ENCODE measurements around the gene EMX2.

Gene EMX2

GRCh38 chr10:117543225-117544003 lies 868 bp downstream of the EMX2 start:
- in situ Hi-C loops (cut with HindIII; ENCODE audit: low sequenced_read_pairs) = no loop called here

- in situ Hi-C loops (cut with HindIII; ENCODE audit: low sequenced_read_pairs) = no loop called here
Observed at GRCh38 chr10:117544004-117544701, 1.6 kb downstream of the EMX2 start.

- in situ Hi-C loops (cut with HindIII; ENCODE audit: low sequenced_read_pairs) = no loop called here
Observed at GRCh38 chr10:117544711-117545140, 2.2 kb downstream of the EMX2 start.

GRCh38 chr10:117545141-117546019 lies 2.8 kb downstream of the EMX2 start:
- in situ Hi-C loops (cut with HindIII; ENCODE audit: low sequenced_read_pairs) = no loop called here

GRCh38 chr10:117546020-117546580 lies 3.6 kb downstream of the EMX2 start:
- in situ Hi-C loops (cut with HindIII; ENCODE audit: low sequenced_read_pairs) = no loop called here

- in situ Hi-C loops (cut with HindIII; ENCODE audit: low sequenced_read_pairs) = no loop called here
Observed at GRCh38 chr10:117546581-117547015, 4.1 kb downstream of the EMX2 start.

- in situ Hi-C loops (cut with HindIII; ENCODE audit: low sequenced_read_pairs) = no loop called here
Observed at GRCh38 chr10:117547016-117547715, 4.6 kb downstream of the EMX2 start.

DNA sequence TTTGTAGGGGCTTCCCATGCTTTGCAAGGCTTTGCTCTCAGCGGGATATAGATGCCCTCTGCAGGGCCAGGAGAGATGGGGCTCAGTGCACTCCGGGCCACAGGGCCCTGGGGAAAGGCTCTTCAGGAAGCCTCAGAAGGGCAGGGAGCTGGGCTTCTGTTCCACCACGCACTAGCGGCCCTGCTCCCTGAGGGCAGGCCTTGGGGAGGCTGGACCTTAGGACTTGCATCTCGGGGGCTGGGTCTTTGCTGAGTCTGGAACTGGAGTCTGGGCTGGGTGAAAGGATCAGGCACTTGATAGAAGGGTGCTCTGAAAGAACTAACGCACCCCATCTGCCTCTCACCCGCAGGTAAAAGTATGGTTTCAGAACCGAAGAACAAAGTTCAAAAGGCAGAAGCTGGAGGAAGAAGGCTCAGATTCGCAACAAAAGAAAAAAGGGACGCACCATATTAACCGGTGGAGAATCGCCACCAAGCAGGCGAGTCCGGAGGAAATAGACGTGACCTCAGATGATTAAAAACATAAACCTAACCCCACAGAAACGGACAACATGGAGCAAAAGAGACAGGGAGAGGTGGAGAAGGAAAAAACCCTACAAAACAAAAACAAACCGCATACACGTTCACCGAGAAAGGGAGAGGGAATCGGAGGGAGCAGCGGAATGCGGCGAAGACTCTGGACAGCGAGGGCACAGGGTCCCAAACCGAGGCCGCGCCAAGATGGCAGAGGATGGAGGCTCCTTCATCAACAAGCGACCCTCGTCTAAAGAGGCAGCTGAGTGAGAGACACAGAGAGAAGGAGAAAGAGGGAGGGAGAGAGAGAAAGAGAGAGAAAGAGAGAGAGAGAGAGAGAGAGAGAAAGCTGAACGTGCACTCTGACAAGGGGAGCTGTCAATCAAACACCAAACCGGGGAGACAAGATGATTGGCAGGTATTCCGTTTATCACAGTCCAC lies 5.4 kb downstream of the EMX2 start:
- in situ Hi-C loops (cut with HindIII; ENCODE audit: low sequenced_read_pairs) = no loop called here

DNA sequence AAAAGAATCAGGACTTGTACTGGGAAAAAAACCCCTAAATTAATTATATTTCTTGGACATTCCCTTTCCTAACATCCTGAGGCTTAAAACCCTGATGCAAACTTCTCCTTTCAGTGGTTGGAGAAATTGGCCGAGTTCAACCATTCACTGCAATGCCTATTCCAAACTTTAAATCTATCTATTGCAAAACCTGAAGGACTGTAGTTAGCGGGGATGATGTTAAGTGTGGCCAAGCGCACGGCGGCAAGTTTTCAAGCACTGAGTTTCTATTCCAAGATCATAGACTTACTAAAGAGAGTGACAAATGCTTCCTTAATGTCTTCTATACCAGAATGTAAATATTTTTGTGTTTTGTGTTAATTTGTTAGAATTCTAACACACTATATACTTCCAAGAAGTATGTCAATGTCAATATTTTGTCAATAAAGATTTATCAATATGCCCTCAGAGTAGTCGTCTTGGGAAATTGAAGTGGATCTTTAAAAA lies 6.6 kb downstream of the EMX2 start:
- in situ Hi-C loops (cut with HindIII; ENCODE audit: low sequenced_read_pairs) = no loop called here

DNA sequence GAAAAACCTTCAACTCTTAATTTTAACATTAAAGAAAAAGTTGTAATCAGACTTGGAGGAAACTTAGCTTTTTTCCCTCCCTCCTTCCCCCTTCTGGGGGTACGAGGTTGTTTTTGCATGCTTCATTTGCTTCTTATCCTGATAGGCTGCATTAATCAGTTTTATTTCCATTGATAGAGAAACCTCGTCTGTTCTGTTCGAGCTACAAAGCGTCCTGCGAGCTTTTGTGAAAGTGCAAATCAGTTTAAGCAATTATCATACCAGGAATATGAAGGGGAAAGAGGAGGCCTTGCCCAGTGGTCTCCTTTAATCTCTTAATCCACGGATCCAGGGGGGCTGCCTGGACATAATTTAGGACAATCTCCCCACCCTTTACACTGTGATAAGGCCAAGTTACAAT lies 7.5 kb downstream of the EMX2 start:
- in situ Hi-C loops (cut with HindIII; ENCODE audit: low sequenced_read_pairs) = no loop called here

DNA sequence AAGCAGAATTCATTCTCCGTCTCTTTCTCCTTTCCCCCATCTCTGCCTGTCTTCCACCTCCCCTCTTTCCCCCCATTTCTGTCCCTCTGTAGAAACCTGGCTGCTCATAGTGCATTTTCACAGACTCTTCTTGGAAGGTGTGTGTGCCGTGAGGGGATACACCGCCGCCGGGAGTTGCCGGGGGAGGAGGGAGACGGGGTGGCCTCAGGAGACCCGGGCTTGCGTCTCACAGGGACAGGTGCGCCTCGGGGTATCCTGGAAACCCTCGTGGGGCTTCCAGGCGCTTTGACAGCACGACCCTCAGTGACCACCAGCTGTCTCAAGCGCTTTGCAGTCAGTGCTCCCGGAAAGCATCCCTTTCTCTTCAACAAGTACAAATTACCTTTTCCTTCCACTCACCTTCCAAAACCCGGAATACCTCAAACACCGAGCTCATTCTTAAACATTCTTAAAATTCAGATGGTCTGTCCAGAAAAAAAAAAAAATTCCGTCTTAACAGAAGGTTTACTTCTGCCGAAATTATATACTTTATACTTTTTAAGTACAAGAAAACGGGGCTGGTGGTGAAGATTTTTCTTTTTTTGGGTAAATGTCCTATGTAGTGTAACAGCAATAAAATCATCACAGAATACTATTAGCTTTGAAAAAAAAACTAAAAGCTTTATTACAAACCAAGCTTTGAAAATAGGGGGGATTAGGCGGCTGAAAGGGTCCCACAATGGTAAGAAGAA lies 8.2 kb downstream of the EMX2 start:
- in situ Hi-C loops (cut with HindIII; ENCODE audit: low sequenced_read_pairs) = no loop called here

GRCh38 chr10:117551330-117552155 lies 9.0 kb downstream of the EMX2 start:
- in situ Hi-C loops (cut with HindIII; ENCODE audit: low sequenced_read_pairs) = no loop called here

GRCh38 chr10:117552156-117552631 lies 9.6 kb downstream of the EMX2 start:
- in situ Hi-C loops (cut with HindIII; ENCODE audit: low sequenced_read_pairs) = no loop called here

GRCh38 chr10:117552701-117553141 lies 10.2 kb downstream of the EMX2 start:
- in situ Hi-C loops (cut with HindIII; ENCODE audit: low sequenced_read_pairs) = no loop called here

DNA sequence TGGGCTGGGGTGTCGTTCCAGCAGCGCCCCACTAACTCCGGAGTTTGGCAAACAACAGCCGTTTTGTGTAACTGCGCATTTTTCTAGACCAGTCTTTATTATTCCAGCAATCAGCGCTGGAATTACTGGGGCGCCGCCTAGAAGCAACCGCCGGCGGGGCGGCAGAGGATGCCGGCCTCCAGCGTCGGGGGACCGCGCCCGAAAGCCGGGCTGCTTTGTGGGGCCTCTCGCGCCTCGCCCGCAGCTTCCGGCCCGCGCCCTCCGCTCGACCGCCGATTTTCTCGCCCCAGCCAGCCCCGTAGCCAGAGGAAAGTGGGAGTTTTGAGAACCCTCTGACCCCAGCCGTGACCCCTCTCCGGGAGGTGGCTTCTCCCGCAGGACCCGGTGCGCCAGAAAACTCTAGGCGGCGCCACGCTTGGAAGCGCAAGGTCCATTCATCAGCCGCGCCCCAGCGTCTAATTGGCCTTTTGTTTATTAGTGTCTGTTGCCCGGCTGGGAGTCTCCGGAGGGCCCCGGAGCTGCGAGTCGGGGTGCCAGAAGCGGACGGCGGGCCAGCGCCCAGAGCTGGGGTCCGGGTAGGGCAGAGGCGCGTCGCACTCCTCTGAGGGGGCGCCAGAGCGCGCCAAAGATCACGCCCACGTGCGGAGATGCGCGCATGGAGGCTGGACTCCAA lies 10.7 kb downstream of the EMX2 start:
- in situ Hi-C loops (cut with HindIII; ENCODE audit: low sequenced_read_pairs) = no loop called here

- in situ Hi-C loops (cut with HindIII; ENCODE audit: low sequenced_read_pairs) = no loop called here
Observed at GRCh38 chr10:117553815-117554172, 11.2 kb downstream of the EMX2 start.

DNA sequence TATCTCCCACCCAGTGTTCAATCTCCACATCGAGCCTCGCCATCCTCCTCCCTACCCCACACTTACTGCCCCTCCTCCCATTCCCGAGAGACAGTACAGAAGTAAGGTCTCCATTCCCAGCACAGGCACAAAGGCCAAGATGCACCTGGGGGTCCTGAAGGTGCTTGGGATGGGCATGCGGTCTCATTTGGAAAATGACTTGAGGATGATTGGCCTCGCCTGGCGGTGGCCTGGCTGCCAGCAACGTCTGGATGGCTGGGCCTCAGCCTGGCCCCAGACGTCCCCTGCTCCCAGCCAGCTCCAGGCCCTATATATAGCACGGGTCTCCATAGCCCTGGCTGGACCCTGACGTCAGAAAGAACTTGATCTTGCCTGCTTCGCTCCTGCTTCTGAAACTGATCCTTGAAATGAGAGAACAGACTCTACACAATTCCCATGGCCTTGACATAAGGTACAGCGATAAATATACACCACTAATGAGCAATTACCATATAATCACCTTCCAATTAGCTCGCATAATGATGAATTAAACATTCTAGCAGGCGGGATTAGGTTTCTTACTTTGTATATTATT lies 11.8 kb downstream of the EMX2 start:
- in situ Hi-C loops (cut with HindIII; ENCODE audit: low sequenced_read_pairs) = no loop called here
